Stromal cell of bone marrow (primary cell): Measurements from ENCODE around the gene THUMPD2.

ENCODE experiments used
- DNase-seq: peaks from one replicate; pipeline ENCODE4 v3.0.0-alpha.2; 2012; ENCODE audit warnings: low read depth

THUMPD2 gene

GRCh38 chr2:39718483-39718882 is 60.6 kb downstream of the THUMPD2 start:
- no peak for DNase-seq

- DNase-seq = no peak
Measured at GRCh38 chr2:39717067-39717466, 62.0 kb downstream of the THUMPD2 start.

GRCh38 chr2:39715822-39716221 is 63.2 kb downstream of the THUMPD2 start:
- no peak for DNase-seq

- DNase-seq = no peak
Measured at GRCh38 chr2:39715095-39715494, 64.0 kb downstream of the THUMPD2 start.

- no peak for DNase-seq
Measured at GRCh38 chr2:39712953-39713352, 66.1 kb downstream of the THUMPD2 start.

GRCh38 chr2:39710807-39711206 is 68.3 kb downstream of the THUMPD2 start:
- no peak for DNase-seq

- no peak for DNase-seq
Measured at GRCh38 chr2:39708003-39708402, 71.1 kb downstream of the THUMPD2 start.

GRCh38 chr2:39706945-39707344 is 72.1 kb downstream of the THUMPD2 start:
- no peak for DNase-seq

GRCh38 chr2:39706312-39706711 is 72.7 kb downstream of the THUMPD2 start:
- DNase-seq = no peak

GRCh38 chr2:39705638-39706037 is 73.4 kb downstream of the THUMPD2 start:
- no peak for DNase-seq

GRCh38 chr2:39704540-39704939 is 74.5 kb downstream of the THUMPD2 start:
- DNase-seq = no peak

GRCh38 chr2:39703181-39703872 is 75.7 kb downstream of the THUMPD2 start:
- DNase-seq = no peak

GRCh38 chr2:39701137-39701536 is 77.9 kb downstream of the THUMPD2 start:
- DNase-seq = no peak

GRCh38 chr2:39697454-39697853 is 81.6 kb downstream of the THUMPD2 start:
- no peak for DNase-seq

- peak; percentile 39 for DNase-seq
Measured at GRCh38 chr2:39696838-39697237, 82.2 kb downstream of the THUMPD2 start.

GRCh38 chr2:39696101-39696553 is 82.9 kb downstream of the THUMPD2 start:
- DNase-seq = peak; percentile 23

GRCh38 chr2:39693245-39693644 is 85.8 kb downstream of the THUMPD2 start:
- no peak for DNase-seq

GRCh38 chr2:39689876-39690275 is 89.2 kb downstream of the THUMPD2 start:
- no peak for DNase-seq

- no peak for DNase-seq
Measured at GRCh38 chr2:39689272-39689841, 89.7 kb downstream of the THUMPD2 start.

GRCh38 chr2:39688181-39688580 is 90.9 kb downstream of the THUMPD2 start:
- no peak for DNase-seq

GRCh38 chr2:39686456-39686855 is 92.6 kb downstream of the THUMPD2 start:
- no peak for DNase-seq
